ENCODE measurements around the gene MORN2. TPM values are rescaled to one million over a fixed set of nuclear protein-coding genes. Genes with fewer than 3 reads are reported as not detected.

The MORN2 gene
- total RNA-seq, 4 donors from 2014 or later, result 9.1 to 21.6 (median 14.2) TPM

DNA sequence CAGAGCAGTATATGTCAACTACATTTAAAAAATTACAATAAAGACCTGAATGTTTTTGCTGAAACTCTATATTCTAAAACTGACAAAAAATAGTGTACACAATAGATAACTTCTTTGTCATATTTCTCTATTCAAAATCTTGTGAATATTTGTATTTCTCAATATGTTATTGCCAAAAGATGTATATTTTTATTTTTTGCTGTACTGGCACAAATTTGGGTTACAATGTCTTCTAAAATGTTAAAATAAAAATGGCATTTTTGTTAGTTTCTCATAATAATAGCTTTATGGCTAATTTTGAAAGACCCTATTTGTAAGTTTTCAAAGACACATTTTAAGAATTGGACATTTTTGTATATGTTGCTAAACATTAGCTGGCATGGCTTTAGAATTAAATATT lies 13.3 kb downstream of the MORN2 start:
- Histone ChIP-seq H3K9me3 (no peaks in the 10 kb centered on the region), H3K4me3 (no peak overlapping the region), H3K27me3 (no peaks in the 10 kb centered on the region), H3K27ac (no peak overlapping the region), H3K36me3 (peaks cover 0 to 10% of the 10 kb centered on the region in 2 donors), H3K4me1 (no peaks in the 10 kb centered on the region)
- ATAC-seq, result no peak
- no peak for TF ChIP-seq EP300 (IDR thresholded peaks at IDR 0.05)
- TF ChIP-seq POLR2AphosphoS5 (IDR thresholded peaks at IDR 0.05), result no peak
- TF ChIP-seq POLR2A (IDR thresholded peaks at IDR 0.05), result no peak
- TF ChIP-seq, protein P1, sequence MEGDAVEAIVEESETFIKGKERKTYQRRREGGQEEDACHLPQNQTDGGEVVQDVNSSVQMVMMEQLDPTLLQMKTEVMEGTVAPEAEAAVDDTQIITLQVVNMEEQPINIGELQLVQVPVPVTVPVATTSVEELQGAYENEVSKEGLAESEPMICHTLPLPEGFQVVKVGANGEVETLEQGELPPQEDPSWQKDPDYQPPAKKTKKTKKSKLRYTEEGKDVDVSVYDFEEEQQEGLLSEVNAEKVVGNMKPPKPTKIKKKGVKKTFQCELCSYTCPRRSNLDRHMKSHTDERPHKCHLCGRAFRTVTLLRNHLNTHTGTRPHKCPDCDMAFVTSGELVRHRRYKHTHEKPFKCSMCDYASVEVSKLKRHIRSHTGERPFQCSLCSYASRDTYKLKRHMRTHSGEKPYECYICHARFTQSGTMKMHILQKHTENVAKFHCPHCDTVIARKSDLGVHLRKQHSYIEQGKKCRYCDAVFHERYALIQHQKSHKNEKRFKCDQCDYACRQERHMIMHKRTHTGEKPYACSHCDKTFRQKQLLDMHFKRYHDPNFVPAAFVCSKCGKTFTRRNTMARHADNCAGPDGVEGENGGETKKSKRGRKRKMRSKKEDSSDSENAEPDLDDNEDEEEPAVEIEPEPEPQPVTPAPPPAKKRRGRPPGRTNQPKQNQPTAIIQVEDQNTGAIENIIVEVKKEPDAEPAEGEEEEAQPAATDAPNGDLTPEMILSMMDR (IDR thresholded peaks at IDR 0.05), result no peak

DNA sequence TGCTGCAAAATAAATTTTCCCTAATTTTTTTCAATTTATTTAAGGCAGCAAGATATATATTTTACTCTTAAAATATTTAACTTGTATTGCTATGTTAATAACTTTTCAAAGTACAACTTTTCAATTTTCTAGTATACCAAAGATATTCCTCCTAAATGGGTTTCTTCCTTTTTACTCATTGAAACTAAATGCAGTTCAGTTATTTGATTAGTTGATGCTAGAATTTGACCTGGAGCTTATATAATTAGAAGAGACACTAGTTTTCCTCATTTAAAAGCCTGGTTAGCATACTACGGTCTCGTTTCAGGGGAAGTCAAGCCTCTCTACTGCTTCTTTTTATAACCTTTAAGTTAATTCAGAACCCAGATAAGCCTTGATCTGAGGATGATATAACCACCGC lies 13.8 kb downstream of the MORN2 start, which contains the start of gene ARHGEF33:
Gene ARHGEF33, plus strand, starts transcription at position 301 of the 400 bp plus-strand sequence. CDS start 29,573 bp downstream, outside the sequence.
- ATAC-seq, result no peak
- TF ChIP-seq POLR2AphosphoS5 (IDR thresholded peaks at IDR 0.05), result no peak
- no peak for TF ChIP-seq EP300 (IDR thresholded peaks at IDR 0.05)

DNA sequence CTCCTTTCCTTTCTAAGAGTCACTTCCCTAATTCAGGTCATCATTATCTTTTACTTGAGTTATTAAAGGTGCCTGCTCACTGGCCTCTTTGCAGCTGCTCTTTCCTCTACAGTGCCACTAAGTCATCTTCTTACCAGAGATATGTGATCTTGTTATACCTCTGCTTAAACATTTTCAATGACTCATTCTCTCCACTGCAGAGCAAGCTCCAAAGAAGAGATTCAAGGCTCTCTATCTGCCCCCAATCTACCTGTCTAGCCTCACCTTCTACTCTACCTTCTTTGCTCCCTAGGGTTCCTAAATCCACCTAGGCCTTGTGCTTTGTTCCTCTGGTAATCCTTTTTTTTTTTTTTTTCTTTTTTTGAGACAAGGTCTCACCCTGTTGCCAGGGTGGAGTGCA lies 17.0 kb downstream of the MORN2 start:
- Histone ChIP-seq H3K9me3 (no peaks in the 10 kb centered on the region), H3K36me3 (no peaks in the 10 kb centered on the region), H3K27me3 (no peaks in the 10 kb centered on the region), H3K27ac (no peak overlapping the region), H3K4me1 (no peaks in the 10 kb centered on the region), H3K4me3 (no peak overlapping the region)
- ATAC-seq, result no peak
- no peak for TF ChIP-seq POLR2A (IDR thresholded peaks at IDR 0.05)
- no peak for TF ChIP-seq EP300 (IDR thresholded peaks at IDR 0.05)
- no peak for TF ChIP-seq POLR2AphosphoS5 (IDR thresholded peaks at IDR 0.05)
- TF ChIP-seq, protein P1 (IDR thresholded peaks at IDR 0.05), result no peak

More for the DNA sequence above, 13.8 kb downstream of the MORN2 start, which contains the start of gene ARHGEF33:
- no peaks in the 10 kb centered on the region for H3K4me1 ChIP-seq
- no peaks in the 10 kb centered on the region for H3K9me3 ChIP-seq
- 73 to 82% methylated on average over 3 of the region's 3 CpGs for WGBS, 2 donors (ENCODE audit: low coverage in 1 of 2)
- no peak within 1 kb of the TSS for H3K4me3 ChIP-seq
- no peaks in the 10 kb centered on the region for H3K27me3 ChIP-seq
- no peak within 1 kb of the TSS for H3K27ac ChIP-seq
- H3K36me3 ChIP-seq, result peaks cover 0 to 6% of the 10 kb centered on the region in 2 donors

DNA sequence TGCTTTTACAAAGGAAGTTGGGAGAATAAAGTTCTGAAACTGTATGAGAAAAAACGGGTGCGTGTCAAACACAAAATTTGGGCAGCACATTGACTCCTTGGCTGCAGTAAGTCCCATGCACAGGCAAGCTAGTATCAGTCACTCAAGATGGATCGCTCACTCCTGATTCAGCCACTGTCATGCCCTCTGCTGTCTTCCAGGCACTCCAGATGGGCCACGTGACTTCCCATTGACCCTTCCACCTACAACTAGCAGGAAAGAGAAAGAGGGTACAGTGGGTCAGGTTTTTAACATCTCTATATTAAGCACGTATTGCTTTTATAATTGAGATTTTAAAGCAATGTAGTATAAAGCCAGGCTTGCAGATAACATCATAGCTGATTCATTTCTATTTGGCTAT lies 22.5 kb downstream of the MORN2 start:
- Histone ChIP-seq H3K4me3 (no peak overlapping the region), H3K27me3 (no peaks in the 10 kb centered on the region), H3K4me1 (no peaks in the 10 kb centered on the region), H3K36me3 (no peaks in the 10 kb centered on the region), H3K9me3 (no peaks in the 10 kb centered on the region), H3K27ac (no peak overlapping the region)
- no peak for ATAC-seq
- TF ChIP-seq, protein P1 (IDR thresholded peaks at IDR 0.05), result no peak
- TF ChIP-seq POLR2A (IDR thresholded peaks at IDR 0.05) (no peak), EP300 (IDR thresholded peaks at IDR 0.05) (no peak), POLR2AphosphoS5 (IDR thresholded peaks at IDR 0.05) (no peak)
- WGBS, 2 donors (ENCODE audit: low coverage in 1 of 2), result 76 to 87% methylated on average over 4 to 5 of the region's 5 CpGs

DNA sequence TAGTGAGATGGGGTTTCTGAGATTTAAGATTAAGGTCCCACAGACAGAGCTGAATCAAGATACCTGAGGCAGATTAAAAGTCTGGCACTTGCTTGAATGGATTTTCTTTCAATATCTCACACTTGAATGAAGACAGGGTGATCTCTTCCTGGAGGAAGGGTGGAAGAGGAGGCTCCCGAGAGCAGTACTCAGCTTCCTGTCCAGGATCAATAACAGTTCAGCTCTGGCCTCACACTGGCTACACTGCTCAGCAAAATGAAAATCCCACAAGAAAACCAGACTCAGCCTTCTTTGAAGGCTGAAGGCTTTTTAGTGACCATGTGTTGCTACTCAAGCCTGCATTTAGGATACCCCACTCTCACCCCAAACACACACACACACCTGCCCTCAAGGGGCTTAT lies 24.9 kb downstream of the MORN2 start:
- WGBS, 2 donors (ENCODE audit: low coverage in 1 of 2), result 63% methylated on average over 1 of the region's 1 CpG; no CpG with 5 or more reads in 1 of the 2 donors
- TF ChIP-seq EP300 (IDR thresholded peaks at IDR 0.05), result no peak
- TF ChIP-seq POLR2AphosphoS5 (IDR thresholded peaks at IDR 0.05), result no peak
- TF ChIP-seq, protein P1 (IDR thresholded peaks at IDR 0.05), result no peak
- no peak for TF ChIP-seq POLR2A (IDR thresholded peaks at IDR 0.05)

More for the DNA sequence above, 24.9 kb downstream of the MORN2 start:
- H3K9me3 ChIP-seq, result no peaks in the 10 kb centered on the region
- H3K27ac ChIP-seq, result no peak overlapping the region
- ATAC-seq, result no peak
- H3K4me3 ChIP-seq, result no peak overlapping the region
- no peaks in the 10 kb centered on the region for H3K4me1 ChIP-seq
- H3K36me3 ChIP-seq, result no peaks in the 10 kb centered on the region
- no peaks in the 10 kb centered on the region for H3K27me3 ChIP-seq
